Activated CD4-positive, alpha-beta memory T cell treated with anti-CD3 and anti-CD28 coated beads, Interleukin-2, amount 10 ng/mL, durations not matched to agents 7 days and 5 days (primary cell): ENCODE results near the gene EPHB1. TPM values are rescaled to one million over a fixed set of nuclear protein-coding genes. Genes with fewer than 3 reads are reported as not detected.

Experiments
- CTCF ChIA-PET: fragments of 350-600 bp; sonication (Branson Sonifier 250); formaldehyde crosslinking; loops from one replicate; lab custom pipeline; 2021; ENCODE audit warnings: antibody characterized with exemption, inconsistent platforms; lab: Charles Lee
- POLR2A ChIA-PET: fragments of 350-600 bp; sonication (Branson Sonifier 250); formaldehyde crosslinking; loops from one replicate; lab custom pipeline; 2021; ENCODE audit warnings: antibody characterized with exemption; lab: Charles Lee
- DNase-seq: peaks from one replicate; pipeline ENCODE4 v3.0.0-alpha.2; 2020
- H3K27ac Mint-ChIP-seq: one replicate; pipeline ENCODE4 v1.8.0; 2021; ENCODE audit warnings: mild to moderate bottlenecking, mixed read lengths
- H3K27me3 Mint-ChIP-seq: one replicate; pipeline ENCODE4 v1.8.0; 2021; ENCODE audit warnings: mixed read lengths
- H3K36me3 Mint-ChIP-seq: one replicate; pipeline ENCODE4 v1.8.0; 2021; ENCODE audit warnings: low read depth, mixed read lengths
- H3K4me1 Mint-ChIP-seq: one replicate; pipeline ENCODE4 v1.8.0; 2021; ENCODE audit warnings: mixed read lengths
- H3K4me3 Mint-ChIP-seq: one replicate; pipeline ENCODE4 v1.8.0; 2021; ENCODE audit warnings: mild to moderate bottlenecking, mixed read lengths
- H3K9me3 Mint-ChIP-seq: one replicate; pipeline ENCODE4 v1.8.0; 2021; ENCODE audit warnings: mixed read lengths
- total RNA-seq, 2 experiments: library from RNA; stranded (reverse); gene quantifications; one replicate each; pipeline ENCODE4 v1.2.3, GENCODE V29; 2021

Gene EPHB1
- total RNA-seq, 2 experiments from 2014 or later = 0.80 to 1.2 TPM

- ChIA-PET POLR2A (no interaction called here), CTCF (no interaction called here)
- no peak for DNase-seq
- Mint-ChIP-seq H3K9me3 (peaks cover 2% of the 10 kb centered on the region), H3K4me3 (no peak overlapping the region), H3K36me3 (no peaks in the 10 kb centered on the region), H3K27me3 (no peaks in the 10 kb centered on the region), H3K4me1 (no peaks in the 10 kb centered on the region), H3K27ac (no peak overlapping the region)
Observed at GRCh38 chr3:135175728-135176277, 380.7 kb downstream of the EPHB1 start.

GRCh38 chr3:135176881-135177280, 381.8 kb downstream of the EPHB1 start:
- H3K27me3 Mint-ChIP-seq = no peaks in the 10 kb centered on the region
- no peaks in the 10 kb centered on the region for H3K4me1 Mint-ChIP-seq
- no peak overlapping the region for H3K4me3 Mint-ChIP-seq
- no peak for DNase-seq
- H3K9me3 Mint-ChIP-seq = peaks cover 2% of the 10 kb centered on the region
- POLR2A ChIA-PET = no interaction called here
- H3K36me3 Mint-ChIP-seq = no peaks in the 10 kb centered on the region
- CTCF ChIA-PET = no interaction called here
- no peak overlapping the region for H3K27ac Mint-ChIP-seq

- H3K36me3 Mint-ChIP-seq = no peaks in the 10 kb centered on the region
- no peaks in the 10 kb centered on the region for H3K27me3 Mint-ChIP-seq
- ChIA-PET POLR2A (no interaction called here), CTCF (no interaction called here)
- H3K27ac Mint-ChIP-seq = no peak overlapping the region
- H3K9me3 Mint-ChIP-seq = peaks cover 2% of the 10 kb centered on the region
- H3K4me1 Mint-ChIP-seq = no peaks in the 10 kb centered on the region
- DNase-seq = no peak
- no peak overlapping the region for H3K4me3 Mint-ChIP-seq
Observed at GRCh38 chr3:135178566-135178965, 383.5 kb downstream of the EPHB1 start.

GRCh38 chr3:135181408-135181807, 386.3 kb downstream of the EPHB1 start:
- H3K4me1 Mint-ChIP-seq = no peaks in the 10 kb centered on the region
- no peak for DNase-seq
- no peak overlapping the region for H3K4me3 Mint-ChIP-seq
- H3K36me3 Mint-ChIP-seq = no peaks in the 10 kb centered on the region
- ChIA-PET POLR2A (no interaction called here), CTCF (no interaction called here)
- peaks cover 2% of the 10 kb centered on the region for H3K9me3 Mint-ChIP-seq
- H3K27ac Mint-ChIP-seq = no peak overlapping the region
- H3K27me3 Mint-ChIP-seq = no peaks in the 10 kb centered on the region

- Mint-ChIP-seq H3K27me3 (no peaks in the 10 kb centered on the region), H3K36me3 (no peaks in the 10 kb centered on the region)
Observed at GRCh38 chr3:135182364-135182998, 387.4 kb downstream of the EPHB1 start.

GRCh38 chr3:135190658-135191057, 395.6 kb downstream of the EPHB1 start:
- no peaks in the 10 kb centered on the region for H3K9me3 Mint-ChIP-seq
- POLR2A ChIA-PET = no interaction called here
- no peaks in the 10 kb centered on the region for H3K4me1 Mint-ChIP-seq
- H3K27me3 Mint-ChIP-seq = no peaks in the 10 kb centered on the region
- no peaks in the 10 kb centered on the region for H3K36me3 Mint-ChIP-seq
- H3K27ac Mint-ChIP-seq = no peak overlapping the region
- CTCF ChIA-PET = interaction anchor here (0.6 kb wide), 1 partner anchor 1371 kb away, joined by 3 read pairs; no protein-coding TSS in a partner anchor
- H3K4me3 Mint-ChIP-seq = no peak overlapping the region
- DNase-seq = no peak

More at GRCh38 chr3:135182364-135182998, 387.4 kb downstream of the EPHB1 start:
- no peaks in the 10 kb centered on the region for H3K4me1 Mint-ChIP-seq
- H3K27ac Mint-ChIP-seq = no peak overlapping the region
- ChIA-PET CTCF (no interaction called here), POLR2A (no interaction called here)
- no peak for DNase-seq
- H3K4me3 Mint-ChIP-seq = no peak overlapping the region
- peaks cover 2% of the 10 kb centered on the region for H3K9me3 Mint-ChIP-seq

GRCh38 chr3:135191708-135192107, 396.6 kb downstream of the EPHB1 start:
- ChIA-PET CTCF (no interaction called here), POLR2A (no interaction called here)
- DNase-seq = no peak
- Mint-ChIP-seq H3K9me3 (no peaks in the 10 kb centered on the region), H3K36me3 (no peaks in the 10 kb centered on the region), H3K27ac (no peak overlapping the region), H3K4me3 (no peak overlapping the region), H3K27me3 (no peaks in the 10 kb centered on the region), H3K4me1 (no peaks in the 10 kb centered on the region)

- H3K36me3 Mint-ChIP-seq = no peaks in the 10 kb centered on the region
- CTCF ChIA-PET = no interaction called here
- DNase-seq = no peak
- no peaks in the 10 kb centered on the region for H3K4me1 Mint-ChIP-seq
- no peak overlapping the region for H3K4me3 Mint-ChIP-seq
- H3K27ac Mint-ChIP-seq = no peak overlapping the region
- no peaks in the 10 kb centered on the region for H3K9me3 Mint-ChIP-seq
- H3K27me3 Mint-ChIP-seq = no peaks in the 10 kb centered on the region
- POLR2A ChIA-PET = no interaction called here
Observed at GRCh38 chr3:135192929-135193328, 397.9 kb downstream of the EPHB1 start.

- H3K27ac Mint-ChIP-seq = no peak overlapping the region
- ChIA-PET CTCF (no interaction called here), POLR2A (no interaction called here)
- H3K9me3 Mint-ChIP-seq = no peaks in the 10 kb centered on the region
- no peak for DNase-seq
- H3K4me3 Mint-ChIP-seq = no peak overlapping the region
- no peaks in the 10 kb centered on the region for H3K27me3 Mint-ChIP-seq
- H3K36me3 Mint-ChIP-seq = no peaks in the 10 kb centered on the region
- no peaks in the 10 kb centered on the region for H3K4me1 Mint-ChIP-seq
Observed at GRCh38 chr3:135197246-135197645, 402.2 kb downstream of the EPHB1 start.

- Mint-ChIP-seq H3K4me1 (no peaks in the 10 kb centered on the region), H3K36me3 (no peaks in the 10 kb centered on the region), H3K27ac (no peak overlapping the region), H3K4me3 (no peak overlapping the region), H3K9me3 (no peaks in the 10 kb centered on the region), H3K27me3 (no peaks in the 10 kb centered on the region)
- ChIA-PET CTCF (no interaction called here), POLR2A (no interaction called here)
- DNase-seq = no peak
Observed at GRCh38 chr3:135197856-135198255, 402.8 kb downstream of the EPHB1 start.

GRCh38 chr3:135199137-135199536, 404.1 kb downstream of the EPHB1 start:
- Mint-ChIP-seq H3K4me3 (no peak overlapping the region), H3K4me1 (no peaks in the 10 kb centered on the region), H3K36me3 (no peaks in the 10 kb centered on the region), H3K9me3 (no peaks in the 10 kb centered on the region), H3K27ac (no peak overlapping the region), H3K27me3 (no peaks in the 10 kb centered on the region)
- ChIA-PET POLR2A (no interaction called here), CTCF (no interaction called here)
- DNase-seq = no peak

- Mint-ChIP-seq H3K4me3 (no peak overlapping the region), H3K27me3 (no peaks in the 10 kb centered on the region), H3K9me3 (no peaks in the 10 kb centered on the region), H3K4me1 (no peaks in the 10 kb centered on the region), H3K36me3 (no peaks in the 10 kb centered on the region), H3K27ac (no peak overlapping the region)
- POLR2A ChIA-PET = no interaction called here
- CTCF ChIA-PET = no interaction called here
- DNase-seq = no peak
Observed at GRCh38 chr3:135203026-135203425, 408.0 kb downstream of the EPHB1 start.

- no peaks in the 10 kb centered on the region for H3K4me1 Mint-ChIP-seq
- H3K27me3 Mint-ChIP-seq = no peaks in the 10 kb centered on the region
- POLR2A ChIA-PET = no interaction called here
Observed at GRCh38 chr3:135213213-135213612, 418.2 kb downstream of the EPHB1 start.

GRCh38 chr3:135213822-135214221, 418.8 kb downstream of the EPHB1 start:
- ChIA-PET POLR2A (no interaction called here), CTCF (no interaction called here)
- Mint-ChIP-seq H3K27me3 (no peaks in the 10 kb centered on the region), H3K4me1 (no peaks in the 10 kb centered on the region), H3K27ac (no peak overlapping the region), H3K4me3 (no peak overlapping the region), H3K36me3 (no peaks in the 10 kb centered on the region), H3K9me3 (no peaks in the 10 kb centered on the region)
- no peak for DNase-seq

More at GRCh38 chr3:135213213-135213612, 418.2 kb downstream of the EPHB1 start:
- H3K9me3 Mint-ChIP-seq = no peaks in the 10 kb centered on the region
- DNase-seq = no peak
- no peak overlapping the region for H3K27ac Mint-ChIP-seq
- H3K36me3 Mint-ChIP-seq = no peaks in the 10 kb centered on the region
- CTCF ChIA-PET = no interaction called here
- H3K4me3 Mint-ChIP-seq = no peak overlapping the region
